SK-N-MC (cell line): ENCODE measurements around the gene ATP6V0C.

ENCODE experiments used
- DNase-seq: peaks from one replicate; pipeline ENCODE4 v3.0.0-alpha.2; 2011; ENCODE audit warnings: low read depth, low spot score
- H3K27ac ChIP-seq: fragments of 200-600 bp; sonication (generic); 2 replicates; pipeline ENCODE4 v1.5.1; 2016; ENCODE audit warnings: mixed run types
- H3K36me3 ChIP-seq: fragments of 200-600 bp; sonication (generic); 2 replicates; pipeline ENCODE4 v1.6.1; 2017; ENCODE audit warnings: antibody characterized with exemption, low read length, mixed read lengths; ENCODE audit not compliant: insufficient read depth
- H3K4me3 ChIP-seq: fragments of 200-600 bp; sonication (generic); 2 replicates; pipeline ENCODE4 v1.5.1; 2016
- H3K9ac ChIP-seq: fragments of 200-600 bp; sonication (generic); 2 replicates; pipeline ENCODE4 v1.8.0; 2017; ENCODE audit warnings: mixed run types, mixed read lengths; ENCODE audit not compliant: insufficient read length
- H3K9me3 ChIP-seq: fragments of 200-600 bp; sonication (generic); 2 replicates; pipeline ENCODE4 v1.6.1; 2017; ENCODE audit warnings: low read depth, mild to moderate bottlenecking, antibody characterized with exemption, low read length, moderate library complexity, mixed read lengths
- EZH2 ChIP-seq: fragments of 200-600 bp; sonication (generic); IDR thresholded peaks from one replicate; pipeline ENCODE4 v1.6.1; 2017; ENCODE audit warnings: antibody characterized with exemption
- FOXP2 ChIP-seq: optimal IDR thresholded peaks from 2 replicates; pipeline ENCODE3; 2011; ENCODE audit warnings: mild to moderate bottlenecking, moderate library complexity; ENCODE audit not compliant: insufficient read depth; ENCODE audit errors: extremely low read length, control extremely low read depth
- POLR2AphosphoS5 ChIP-seq: IDR thresholded peaks from 2 replicates; pipeline ENCODE4 v1.6.1; 2012; ENCODE audit warnings: mild to moderate bottlenecking, low read depth, low read length, borderline replicate concordance

ATP6V0C gene

GRCh38 chr16:2469399-2470233 lies 44.1 kb upstream of the ATP6V0C start:
- no peaks in the 10 kb centered on the region for H3K9me3 ChIP-seq
- H3K4me3 ChIP-seq = peak overlapping the region; percentile 75; the same call in 1 of the 2 replicates
- H3K36me3 ChIP-seq = no peaks in the 10 kb centered on the region
- TF ChIP-seq POLR2AphosphoS5 = peak; percentile 10; the same call in 1 of the 2 replicates
- TF ChIP-seq EZH2 = no peak
- no peak for DNase-seq
- H3K27ac ChIP-seq = peak overlapping the region; percentile 89
- peak overlapping the region; percentile 51 for H3K9ac ChIP-seq

- Histone ChIP-seq H3K4me3 (no peak overlapping the region), H3K36me3 (no peaks in the 10 kb centered on the region), H3K9ac (no peak overlapping the region), H3K9me3 (no peaks in the 10 kb centered on the region), H3K27ac (peak overlapping the region; percentile 72; the same call in 1 of the 2 replicates)
- no peak for DNase-seq
- no peak for TF ChIP-seq FOXP2
Measured at GRCh38 chr16:2470234-2470601, 43.5 kb upstream of the ATP6V0C start.

- H3K4me3 ChIP-seq = peak overlapping the region; percentile 80
- H3K9me3 ChIP-seq = no peaks in the 10 kb centered on the region
- no peak overlapping the region for H3K9ac ChIP-seq
- TF ChIP-seq POLR2AphosphoS5 (peak; percentile 35; the same call in 1 of the 2 replicates), EZH2 (no peak)
- H3K36me3 ChIP-seq = no peaks in the 10 kb centered on the region
- H3K27ac ChIP-seq = peak overlapping the region; percentile 72
- DNase-seq = no peak
Measured at GRCh38 chr16:2470603-2471015, 43.1 kb upstream of the ATP6V0C start.

GRCh38 chr16:2471016-2471652 lies 42.6 kb upstream of the ATP6V0C start, which contains the start of gene NTN3:
Gene NTN3 (plus strand): TSS chr16:2471297. CDS start chr16:2471702, 405 bp downstream.
- DNase-seq = no peak
- H3K36me3 ChIP-seq = no peaks in the 10 kb centered on the region
- peak within 1 kb of the TSS; percentile 80 for H3K4me3 ChIP-seq
- TF ChIP-seq POLR2AphosphoS5 (0 out of 2 replicates have a peak, but pooled peaks have one; percentile 4), FOXP2 (no peak), EZH2 (no peak)
- H3K27ac ChIP-seq = peak within 1 kb of the TSS; percentile 72
- H3K9ac ChIP-seq = peak within 1 kb of the TSS; percentile 68
- H3K9me3 ChIP-seq = no peaks in the 10 kb centered on the region

GRCh38 chr16:2471653-2472487 lies 41.9 kb upstream of the ATP6V0C start:
- H3K4me3 ChIP-seq = peak overlapping the region; percentile 80
- no peaks in the 10 kb centered on the region for H3K9me3 ChIP-seq
- TF ChIP-seq EZH2 (no peak), POLR2AphosphoS5 (0 out of 2 replicates have a peak, but pooled peaks have one; percentile 35)
- H3K9ac ChIP-seq = peak overlapping the region; percentile 68
- H3K27ac ChIP-seq = 0 out of 2 replicates have a peak overlapping the region, but pooled peaks have one; percentile 42
- H3K36me3 ChIP-seq = no peaks in the 10 kb centered on the region
- no peak for DNase-seq

GRCh38 chr16:2472488-2472864 lies 41.3 kb upstream of the ATP6V0C start:
- no peaks in the 10 kb centered on the region for H3K9me3 ChIP-seq
- TF ChIP-seq POLR2AphosphoS5 = 0 out of 2 replicates have a peak, but pooled peaks have one; percentile 4
- TF ChIP-seq EZH2 = no peak
- no peak for DNase-seq
- H3K36me3 ChIP-seq = no peaks in the 10 kb centered on the region
- H3K27ac ChIP-seq = no peak overlapping the region
- no peak overlapping the region for H3K9ac ChIP-seq
- peak overlapping the region; percentile 80; the same call in 1 of the 2 replicates for H3K4me3 ChIP-seq

GRCh38 chr16:2472885-2473445 lies 40.8 kb upstream of the ATP6V0C start:
- Histone ChIP-seq H3K4me3 (peak overlapping the region; percentile 92), H3K9me3 (no peaks in the 10 kb centered on the region), H3K36me3 (no peaks in the 10 kb centered on the region), H3K9ac (no peak overlapping the region), H3K27ac (0 out of 2 replicates have a peak overlapping the region, but pooled peaks have one; percentile 36)
- DNase-seq = no peak
- no peak for TF ChIP-seq EZH2
- TF ChIP-seq FOXP2 = no peak
- no peak for TF ChIP-seq POLR2AphosphoS5

GRCh38 chr16:2473446-2473926 lies 40.3 kb upstream of the ATP6V0C start:
- TF ChIP-seq POLR2AphosphoS5 (peak; percentile 53; the same call in 1 of the 2 replicates), EZH2 (no peak)
- Histone ChIP-seq H3K9me3 (no peaks in the 10 kb centered on the region), H3K36me3 (no peaks in the 10 kb centered on the region), H3K9ac (no peak overlapping the region), H3K27ac (no peak overlapping the region), H3K4me3 (peak overlapping the region; percentile 92)
- DNase-seq = no peak
